Body of pancreas (tissue), 4 donors: ENCODE measurements around the gene SCRN2. TPM values are rescaled to one million over a fixed set of nuclear protein-coding genes. Genes with fewer than 3 reads are reported as not detected.

ENCODE experiments used
- ATAC-seq: fragments of 150-250 bp; one replicate; pipeline ENCODE4 v1.9.1; 2016
- DNase-seq, 4 donors: peaks; one replicate each; pipeline ENCODE4 v3.0.0-alpha.2; 2019
- H3K27ac ChIP-seq, 4 donors: fragments of 200-600 bp; sonication (generic); 1 replicate in 3 of 4; 2 replicates in 1 of 4; pipeline versions ENCODE4 v1.5.1 to v1.6.1; 2016 to 2019; ENCODE audit warnings: mild to moderate bottlenecking in 1 of 4, mixed read lengths in 1 of 4, moderate library complexity in 1 of 4
- H3K27me3 ChIP-seq, 2 donors: fragments of 200-600 bp; sonication (generic); one replicate each; pipeline ENCODE4 v1.6.0; 2016; ENCODE audit warnings: mild to moderate bottlenecking in 1 of 2
- H3K36me3 ChIP-seq, 2 donors: fragments of 200-600 bp; sonication (generic); replicated peaks in 1 of 2; 2 replicates each; pipeline ENCODE4 v1.5.1; 2016; ENCODE audit warnings: low read depth in 2 of 2; ENCODE audit not compliant: insufficient read depth in 1 of 2
- H3K4me1 ChIP-seq: fragments of 200-600 bp; sonication (generic); one replicate; pipeline ENCODE4 v1.6.0; 2016
- H3K4me3 ChIP-seq, 2 donors: fragments of 200-600 bp; sonication (generic); 1 replicate in 1 of 2; 2 replicates in 1 of 2; pipeline ENCODE4 v1.5.1; 2016 to 2019
- H3K9me3 ChIP-seq, 3 donors: fragments of 200-600 bp; sonication (generic); 1 replicate in 2 of 3; 2 replicates in 1 of 3; pipeline ENCODE4 v1.5.1; 2016
- CTCF ChIP-seq, 7 experiments: fragments of 450-650 bp in 4 of 7; fragments of 200-600 bp in 3 of 7; sonication (generic) in 3 of 7; IDR thresholded peaks; one replicate each; pipeline ENCODE4 v1.5.1; 2016 to 2019; ENCODE audit warnings: antibody characterized with exemption in 7 of 7
- POLR2A ChIP-seq, 3 donors: fragments of 450-650 bp; IDR thresholded peaks; one replicate each; pipeline ENCODE4 v1.6.1; 2016; ENCODE audit warnings: antibody characterized with exemption in 3 of 3, mild to moderate bottlenecking in 2 of 3
- WGBS, 2 donors: methylation state at CpG; one replicate each; pipeline ENCODE4 v1.1.5; 2017; 5-methylcytosine and 5-hydroxymethylcytosine counted together
- intact Hi-C: fragments of 100-400 bp; cut with DNase I; formaldehyde crosslinking; loops from one replicate; pipeline ENCODE4 v1.15.1; 2023
- total RNA-seq, 2 donors: library from RNA; depleted of rRNA; stranded (reverse); fragments of >200 nt; gene quantifications; one replicate each; pipeline ENCODE4 v1.1.0, GENCODE V29; 2016

Gene SCRN2
- 10 to 100 TPM; 37.2 to 45.7 TPM for total RNA-seq

- H3K27ac ChIP-seq, result peak within 1 kb of the TSS; percentile 23 to 76 (median 60)
Measured at GRCh38 chr17:47840742-47841487, at the start of gene SCRN2. Gene SCRN2, minus strand, starts transcription at chr17:47841273. Its CDS starts 430 bp downstream, at chr17:47840843.

GRCh38 chr17:47889734-47890529 lies 48.9 kb upstream of the SCRN2 start:
- intact Hi-C loops, result loop anchor here (10.0 kb wide), 1 partner anchor 95 kb away; no protein-coding TSS in a partner anchor
- Histone ChIP-seq H3K36me3 (no peaks in the 10 kb centered on the region), H3K27me3 (no peaks in the 10 kb centered on the region), H3K4me1 (peaks cover 8% of the 10 kb centered on the region), H3K27ac (no peak overlapping the region), H3K4me3 (no peak overlapping the region), H3K9me3 (no peaks in the 10 kb centered on the region)
- TF ChIP-seq CTCF (IDR thresholded peaks at IDR 0.05) (peak; percentile 88 to 96 (median 94)), POLR2A (IDR thresholded peaks at IDR 0.05) (no peak)
- peak; percentile 94 for ATAC-seq
- 36 to 57% methylated on average over 6 to 11 of the region's 11 CpGs for WGBS, 2 donors
- peak; percentile 91 to 95 (median 92) for DNase-seq

More at GRCh38 chr17:47840742-47841487, at the start of gene SCRN2:
- ATAC-seq (peak; percentile 93), DNase-seq (peak; percentile 91 to 94 (median 92))
- intact Hi-C loops, result no loop called here
- peaks cover 0 to 2% of the 10 kb centered on the region in 2 donors for H3K36me3 ChIP-seq
- no peaks in the 10 kb centered on the region for H3K9me3 ChIP-seq
- H3K4me3 ChIP-seq, result peak within 1 kb of the TSS; percentile 90 to 96
- WGBS, 2 donors, result 0% methylated on average over 20 to 55 of the region's 55 CpGs
- H3K27me3 ChIP-seq, result no peaks in the 10 kb centered on the region
- TF ChIP-seq POLR2A (IDR thresholded peaks at IDR 0.05), result peak in 2 of 3 donors; percentile 44 to 53
- peak; percentile 91 to 99 (median 97) for TF ChIP-seq CTCF (IDR thresholded peaks at IDR 0.05)
- H3K4me1 ChIP-seq, result peaks cover 35% of the 10 kb centered on the region

- ATAC-seq (no peak), DNase-seq (no peak)
- Histone ChIP-seq H3K27ac (no peak overlapping the region), H3K4me1 (no peaks in the 10 kb centered on the region), H3K36me3 (no peaks in the 10 kb centered on the region), H3K4me3 (no peak overlapping the region), H3K27me3 (no peaks in the 10 kb centered on the region), H3K9me3 (no peaks in the 10 kb centered on the region)
- intact Hi-C loops, result no loop called here
- WGBS, 2 donors, result 71 to 76% methylated on average over 4 to 6 of the region's 6 CpGs
- TF ChIP-seq CTCF (IDR thresholded peaks at IDR 0.05) (no peak), POLR2A (IDR thresholded peaks at IDR 0.05) (no peak)
Measured at GRCh38 chr17:47888293-47888692, 47.2 kb upstream of the SCRN2 start.

GRCh38 chr17:47884905-47885730 lies 44.0 kb upstream of the SCRN2 start:
- ATAC-seq (no peak), DNase-seq (no peak)
- intact Hi-C loops, result no loop called here
- Histone ChIP-seq H3K36me3 (no peaks in the 10 kb centered on the region), H3K27ac (no peak overlapping the region), H3K4me1 (no peaks in the 10 kb centered on the region), H3K4me3 (no peak overlapping the region), H3K27me3 (no peaks in the 10 kb centered on the region), H3K9me3 (no peaks in the 10 kb centered on the region)
- 48 to 70% methylated on average over 8 to 11 of the region's 11 CpGs for WGBS, 2 donors
- no peak for TF ChIP-seq CTCF (IDR thresholded peaks at IDR 0.05)
- TF ChIP-seq POLR2A (IDR thresholded peaks at IDR 0.05), result no peak
